ENCODE measurements around the gene ERRFI1.
"Not testable (repeated sequence)": the region's sequence is repeated elsewhere in the genome, so short reads cannot be mapped to it uniquely, and the experiment has no call there.

Gene ERRFI1

DNA sequence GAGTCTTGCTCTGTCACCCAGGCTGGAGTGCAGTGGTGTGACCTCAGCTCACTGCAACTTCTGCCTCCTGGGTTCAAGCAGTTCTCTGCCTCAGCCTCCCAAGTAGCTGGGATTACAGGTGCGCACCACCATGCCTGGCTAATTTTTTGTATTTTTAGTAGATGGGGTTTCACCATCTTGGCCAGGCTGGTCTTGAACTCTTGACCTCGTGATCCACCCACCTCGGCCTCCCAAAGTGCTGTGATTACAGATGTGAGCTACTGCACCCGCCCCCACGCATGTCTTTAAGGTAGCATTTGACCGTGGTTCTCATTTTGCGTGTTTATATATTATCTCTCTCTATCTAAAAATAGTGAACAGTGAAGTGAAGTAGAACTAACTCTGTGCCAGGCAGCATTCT lies 62.3 kb downstream of the ERRFI1 start:
- not testable (repeated sequence) for DNase-seq

DNA sequence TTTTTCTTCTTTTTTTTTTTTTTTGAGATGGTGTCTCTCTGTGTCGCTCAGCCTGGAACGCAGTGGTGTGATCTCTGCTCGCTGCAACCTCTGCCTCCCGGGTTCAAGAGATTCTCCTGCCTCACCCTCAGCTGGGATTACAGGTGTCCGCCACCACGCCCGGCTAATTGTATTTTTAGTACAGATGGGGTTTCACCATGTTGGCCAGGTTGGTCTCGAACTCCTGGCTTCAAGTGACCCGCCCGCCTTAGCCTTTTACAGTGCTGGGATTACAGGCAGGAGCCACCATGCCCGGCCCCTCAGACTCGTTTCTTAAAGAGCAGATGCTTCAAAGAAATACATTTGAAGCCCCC lies 62.8 kb downstream of the ERRFI1 start:
- DNase-seq, result not testable (repeated sequence)

DNA sequence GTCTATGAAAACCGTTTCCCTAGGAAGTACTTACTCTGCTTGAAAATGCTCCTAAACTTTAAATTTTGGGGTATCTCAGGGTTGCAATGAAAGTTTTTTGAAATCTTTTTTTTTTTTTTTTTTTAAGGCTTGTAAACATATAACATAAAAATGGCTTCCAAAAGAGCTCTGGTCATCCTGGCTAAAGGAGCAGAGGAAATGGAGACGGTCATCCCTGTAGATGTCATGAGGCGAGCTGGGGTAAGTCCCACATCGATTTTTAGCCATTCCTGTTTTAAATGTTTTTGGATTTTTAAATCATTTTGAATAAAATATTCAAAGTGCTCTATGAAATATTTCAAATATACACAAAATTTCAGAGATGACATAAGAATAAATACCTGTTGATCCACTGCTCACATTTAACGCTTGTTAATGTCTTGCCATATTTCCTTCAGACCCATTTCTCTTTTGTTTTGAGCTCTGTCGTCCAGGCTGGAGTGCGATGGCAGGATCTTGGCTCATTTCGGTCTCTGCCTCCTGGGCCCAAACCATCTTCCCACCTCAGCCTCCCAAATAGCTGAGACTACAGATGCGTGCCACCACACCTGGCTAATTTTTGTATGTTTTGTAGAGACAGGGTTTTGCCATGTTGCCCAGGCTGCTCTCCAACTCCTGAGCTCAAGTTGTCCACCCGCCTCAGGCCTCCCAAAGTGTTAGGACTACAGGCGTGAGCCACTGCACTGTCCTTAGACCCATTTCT lies 63.3 kb downstream of the ERRFI1 start:
- DNase-seq, result no peak

DNA sequence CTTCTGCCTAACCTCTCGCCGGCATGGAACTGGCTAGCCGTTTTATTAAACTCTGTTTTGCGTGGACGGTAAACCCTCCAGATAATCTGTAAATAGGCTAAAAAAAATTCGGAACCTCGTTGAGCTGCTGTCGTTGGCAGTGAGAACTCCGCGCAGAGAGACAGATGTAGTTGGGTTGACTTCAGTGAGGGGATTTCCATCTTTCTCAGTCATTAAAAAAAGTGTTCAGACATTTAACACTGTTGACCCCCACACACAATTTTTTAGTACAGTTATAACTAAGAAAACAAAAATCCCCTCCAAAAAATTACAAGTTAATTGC lies 64.1 kb downstream of the ERRFI1 start:
- DNase-seq, result no peak
